ENCODE data around the gene RDH13.
"Not testable (repeated sequence)": the region's sequence is repeated elsewhere in the genome, so short reads cannot be mapped to it uniquely, and the experiment has no call there.

RDH13 gene

GRCh38 chr19:55042688-55043087 lies 20.3 kb downstream of the RDH13 start:
- DNase-seq: no peak

- no peak for DNase-seq
Observed at GRCh38 chr19:55042344-55042678, 20.6 kb downstream of the RDH13 start.

- DNase-seq: no peak
Observed at GRCh38 chr19:55041627-55042343, 21.2 kb downstream of the RDH13 start.

GRCh38 chr19:55041244-55041626 lies 21.7 kb downstream of the RDH13 start:
- no peak for DNase-seq

GRCh38 chr19:55040654-55041053 lies 22.3 kb downstream of the RDH13 start:
- not testable (repeated sequence) for DNase-seq

- not testable (repeated sequence) for DNase-seq
Observed at GRCh38 chr19:55037603-55038002, 25.3 kb downstream of the RDH13 start.

- no peak for DNase-seq
Observed at GRCh38 chr19:55036058-55036457, 26.9 kb downstream of the RDH13 start.

GRCh38 chr19:55034751-55035150 lies 28.2 kb downstream of the RDH13 start:
- DNase-seq: no peak

GRCh38 chr19:55032976-55033643 lies 29.8 kb downstream of the RDH13 start:
- DNase-seq: not testable (repeated sequence)

GRCh38 chr19:55032170-55032800 lies 30.7 kb downstream of the RDH13 start:
- DNase-seq: no peak

- no peak for DNase-seq
Observed at GRCh38 chr19:55031178-55031577, 31.8 kb downstream of the RDH13 start.

GRCh38 chr19:55028757-55029156 lies 34.2 kb downstream of the RDH13 start:
- DNase-seq: no peak

GRCh38 chr19:55027472-55028337 lies 35.2 kb downstream of the RDH13 start:
- DNase-seq: no peak

- DNase-seq: not testable (repeated sequence)
Observed at GRCh38 chr19:55027140-55027471, 35.8 kb downstream of the RDH13 start.

GRCh38 chr19:55024111-55024510 lies 38.8 kb downstream of the RDH13 start:
- no peak for DNase-seq

GRCh38 chr19:55020351-55020750 lies 42.6 kb downstream of the RDH13 start:
- not testable (repeated sequence) for DNase-seq

GRCh38 chr19:55018633-55019032 lies 44.3 kb downstream of the RDH13 start:
- no peak for DNase-seq

- DNase-seq: no peak
Observed at GRCh38 chr19:55018216-55018615, 44.7 kb downstream of the RDH13 start.

- DNase-seq: no peak
Observed at GRCh38 chr19:55016017-55016416, 46.9 kb downstream of the RDH13 start.

- DNase-seq: no peak
Observed at GRCh38 chr19:55015126-55015525, 47.8 kb downstream of the RDH13 start.

GRCh38 chr19:55014714-55015113 lies 48.2 kb downstream of the RDH13 start:
- DNase-seq: no peak

GRCh38 chr19:55013596-55013995 lies 49.4 kb downstream of the RDH13 start:
- no peak for DNase-seq

- no peak for DNase-seq
Observed at GRCh38 chr19:55012306-55012705, 50.6 kb downstream of the RDH13 start.
